ENCODE results near the gene SPEN. TPM values are rescaled to one million over a fixed set of nuclear protein-coding genes. Genes with fewer than 3 reads are reported as not detected.

Gene SPEN
- total and polyA plus RNA-seq, 2 of the 13 experiments (the other 11 are each of a cell fraction or from before 2014, with no cell fraction given): 4.8 to 14.0 TPM

DNA sequence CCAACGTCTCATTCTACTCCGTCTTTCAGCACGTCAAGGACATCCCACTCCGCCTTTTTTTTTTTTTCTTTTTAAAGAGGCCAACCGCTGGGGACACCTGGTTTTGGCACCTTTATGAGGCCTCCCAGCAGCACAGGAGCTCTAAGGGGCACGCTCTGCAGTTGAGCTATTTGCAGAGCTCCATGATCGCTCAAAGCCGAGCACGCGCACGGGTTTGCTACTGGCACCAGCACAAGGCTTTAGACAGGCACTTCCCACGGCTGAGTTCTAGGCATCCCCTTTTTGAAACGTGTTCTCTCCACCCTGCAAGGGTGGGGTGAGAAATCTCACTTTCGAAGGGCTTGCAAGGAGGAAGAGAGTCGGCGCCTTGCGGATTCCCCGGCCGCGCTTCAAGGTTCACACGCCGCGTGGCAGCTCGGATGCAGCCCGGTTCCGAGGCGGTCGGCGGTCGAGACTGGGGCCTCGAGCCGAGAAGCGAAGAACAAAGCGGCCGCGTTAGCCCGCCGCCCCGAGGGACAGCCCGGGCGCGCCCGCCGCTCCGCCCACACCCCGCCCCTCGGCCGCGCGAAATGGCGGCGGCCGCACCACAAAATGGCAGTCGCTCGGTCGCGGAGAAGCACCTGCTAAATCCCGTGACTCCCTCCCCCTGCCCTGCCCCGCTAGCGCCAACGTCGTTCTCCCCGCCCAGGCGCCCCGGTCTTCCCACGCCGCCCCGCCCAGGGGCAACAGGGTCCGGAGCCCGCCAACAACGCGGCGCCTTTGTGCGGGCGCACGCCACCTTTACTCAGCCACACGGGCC lies 12.9 kb upstream of the SPEN start (continued):
- TF ChIP-seq, protein P1, sequence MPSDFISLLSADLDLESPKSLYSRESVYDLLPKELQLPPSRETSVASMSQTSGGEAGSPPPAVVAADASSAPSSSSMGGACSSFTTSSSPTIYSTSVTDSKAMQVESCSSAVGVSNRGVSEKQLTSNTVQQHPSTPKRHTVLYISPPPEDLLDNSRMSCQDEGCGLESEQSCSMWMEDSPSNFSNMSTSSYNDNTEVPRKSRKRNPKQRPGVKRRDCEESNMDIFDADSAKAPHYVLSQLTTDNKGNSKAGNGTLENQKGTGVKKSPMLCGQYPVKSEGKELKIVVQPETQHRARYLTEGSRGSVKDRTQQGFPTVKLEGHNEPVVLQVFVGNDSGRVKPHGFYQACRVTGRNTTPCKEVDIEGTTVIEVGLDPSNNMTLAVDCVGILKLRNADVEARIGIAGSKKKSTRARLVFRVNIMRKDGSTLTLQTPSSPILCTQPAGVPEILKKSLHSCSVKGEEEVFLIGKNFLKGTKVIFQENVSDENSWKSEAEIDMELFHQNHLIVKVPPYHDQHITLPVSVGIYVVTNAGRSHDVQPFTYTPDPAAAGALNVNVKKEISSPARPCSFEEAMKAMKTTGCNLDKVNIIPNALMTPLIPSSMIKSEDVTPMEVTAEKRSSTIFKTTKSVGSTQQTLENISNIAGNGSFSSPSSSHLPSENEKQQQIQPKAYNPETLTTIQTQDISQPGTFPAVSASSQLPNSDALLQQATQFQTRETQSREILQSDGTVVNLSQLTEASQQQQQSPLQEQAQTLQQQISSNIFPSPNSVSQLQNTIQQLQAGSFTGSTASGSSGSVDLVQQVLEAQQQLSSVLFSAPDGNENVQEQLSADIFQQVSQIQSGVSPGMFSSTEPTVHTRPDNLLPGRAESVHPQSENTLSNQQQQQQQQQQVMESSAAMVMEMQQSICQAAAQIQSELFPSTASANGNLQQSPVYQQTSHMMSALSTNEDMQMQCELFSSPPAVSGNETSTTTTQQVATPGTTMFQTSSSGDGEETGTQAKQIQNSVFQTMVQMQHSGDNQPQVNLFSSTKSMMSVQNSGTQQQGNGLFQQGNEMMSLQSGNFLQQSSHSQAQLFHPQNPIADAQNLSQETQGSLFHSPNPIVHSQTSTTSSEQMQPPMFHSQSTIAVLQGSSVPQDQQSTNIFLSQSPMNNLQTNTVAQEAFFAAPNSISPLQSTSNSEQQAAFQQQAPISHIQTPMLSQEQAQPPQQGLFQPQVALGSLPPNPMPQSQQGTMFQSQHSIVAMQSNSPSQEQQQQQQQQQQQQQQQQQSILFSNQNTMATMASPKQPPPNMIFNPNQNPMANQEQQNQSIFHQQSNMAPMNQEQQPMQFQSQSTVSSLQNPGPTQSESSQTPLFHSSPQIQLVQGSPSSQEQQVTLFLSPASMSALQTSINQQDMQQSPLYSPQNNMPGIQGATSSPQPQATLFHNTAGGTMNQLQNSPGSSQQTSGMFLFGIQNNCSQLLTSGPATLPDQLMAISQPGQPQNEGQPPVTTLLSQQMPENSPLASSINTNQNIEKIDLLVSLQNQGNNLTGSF (CRISPR knock-in tag; IDR thresholded peaks at IDR 0.05): peak; percentile 64; the same call in 1 of the 2 replicates
- TF ChIP-seq, protein P2, sequence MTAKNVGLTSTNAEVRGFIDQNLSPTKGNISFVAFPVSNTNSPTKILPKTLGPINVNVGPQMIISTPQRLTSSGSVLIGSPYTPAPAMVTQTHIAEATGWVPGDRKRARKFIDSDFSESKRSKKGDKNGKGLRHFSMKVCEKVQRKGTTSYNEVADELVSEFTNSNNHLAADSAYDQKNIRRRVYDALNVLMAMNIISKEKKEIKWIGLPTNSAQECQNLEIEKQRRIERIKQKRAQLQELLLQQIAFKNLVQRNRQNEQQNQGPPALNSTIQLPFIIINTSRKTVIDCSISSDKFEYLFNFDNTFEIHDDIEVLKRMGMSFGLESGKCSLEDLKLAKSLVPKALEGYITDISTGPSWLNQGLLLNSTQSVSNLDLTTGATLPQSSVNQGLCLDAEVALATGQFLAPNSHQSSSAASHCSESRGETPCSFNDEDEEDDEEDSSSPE (CRISPR knock-in tag; IDR thresholded peaks at IDR 0.05): peak; percentile 81; the same call in 1 of the 2 replicates
- peak; percentile 93 for TF ChIP-seq ZC3H13 (CRISPR knock-in tag; IDR thresholded peaks at IDR 0.05)
- TF ChIP-seq, protein P3, sequence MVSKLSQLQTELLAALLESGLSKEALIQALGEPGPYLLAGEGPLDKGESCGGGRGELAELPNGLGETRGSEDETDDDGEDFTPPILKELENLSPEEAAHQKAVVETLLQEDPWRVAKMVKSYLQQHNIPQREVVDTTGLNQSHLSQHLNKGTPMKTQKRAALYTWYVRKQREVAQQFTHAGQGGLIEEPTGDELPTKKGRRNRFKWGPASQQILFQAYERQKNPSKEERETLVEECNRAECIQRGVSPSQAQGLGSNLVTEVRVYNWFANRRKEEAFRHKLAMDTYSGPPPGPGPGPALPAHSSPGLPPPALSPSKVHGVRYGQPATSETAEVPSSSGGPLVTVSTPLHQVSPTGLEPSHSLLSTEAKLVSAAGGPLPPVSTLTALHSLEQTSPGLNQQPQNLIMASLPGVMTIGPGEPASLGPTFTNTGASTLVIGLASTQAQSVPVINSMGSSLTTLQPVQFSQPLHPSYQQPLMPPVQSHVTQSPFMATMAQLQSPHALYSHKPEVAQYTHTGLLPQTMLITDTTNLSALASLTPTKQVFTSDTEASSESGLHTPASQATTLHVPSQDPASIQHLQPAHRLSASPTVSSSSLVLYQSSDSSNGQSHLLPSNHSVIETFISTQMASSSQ (IDR thresholded peaks at IDR 0.05; ENCODE audit: low read depth): peak; percentile 23; the same call in 1 of the 2 replicates
- TF ChIP-seq, protein P3 (CRISPR knock-in tag; IDR thresholded peaks at IDR 0.05; ENCODE audit: borderline replicate concordance): peak; percentile 63; the same call in 1 of the 2 replicates
- TF ChIP-seq KDM5B (CRISPR knock-in tag; IDR thresholded peaks at IDR 0.05; ENCODE audit: borderline replicate concordance): peak; percentile 76; the same call in 1 of the 2 replicates
- no peak for TF ChIP-seq FOXA1 (IDR thresholded peaks at IDR 0.05)
- no peak for TF ChIP-seq FOXA1 (CRISPR knock-in tag; IDR thresholded peaks at IDR 0.05)
- TF ChIP-seq ARHGAP35 (CRISPR knock-in tag; IDR thresholded peaks at IDR 0.05; ENCODE audit: borderline replicate concordance): no peak
- TF ChIP-seq HNF4G (IDR thresholded peaks at IDR 0.05; ENCODE audit: borderline replicate concordance, low read depth, low read length): peak; percentile 63; the same call in 1 of the 2 replicates
- TF ChIP-seq HNF4G (CRISPR knock-in tag; IDR thresholded peaks at IDR 0.05; ENCODE audit: borderline replicate concordance, low read depth): peak; percentile 21; the same call in 1 of the 2 replicates
- TF ChIP-seq CCAR2 (optimal IDR thresholded peaks at IDR 0.05; ENCODE audit: low read depth, low read length): no peak
- no peak; the same call in 1 of the 2 replicates for TF ChIP-seq ZMAT3 (CRISPR knock-in tag; conservative IDR thresholded peaks at IDR 0.05)
- TF ChIP-seq, protein P4, sequence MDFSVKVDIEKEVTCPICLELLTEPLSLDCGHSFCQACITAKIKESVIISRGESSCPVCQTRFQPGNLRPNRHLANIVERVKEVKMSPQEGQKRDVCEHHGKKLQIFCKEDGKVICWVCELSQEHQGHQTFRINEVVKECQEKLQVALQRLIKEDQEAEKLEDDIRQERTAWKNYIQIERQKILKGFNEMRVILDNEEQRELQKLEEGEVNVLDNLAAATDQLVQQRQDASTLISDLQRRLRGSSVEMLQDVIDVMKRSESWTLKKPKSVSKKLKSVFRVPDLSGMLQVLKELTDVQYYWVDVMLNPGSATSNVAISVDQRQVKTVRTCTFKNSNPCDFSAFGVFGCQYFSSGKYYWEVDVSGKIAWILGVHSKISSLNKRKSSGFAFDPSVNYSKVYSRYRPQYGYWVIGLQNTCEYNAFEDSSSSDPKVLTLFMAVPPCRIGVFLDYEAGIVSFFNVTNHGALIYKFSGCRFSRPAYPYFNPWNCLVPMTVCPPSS (IDR thresholded peaks at IDR 0.05): no peak
- TF ChIP-seq ZNF430 (CRISPR knock-in tag; IDR thresholded peaks at IDR 0.05): peak; percentile 60; the same call in 1 of the 2 replicates
- no peak for TF ChIP-seq HDAC6 (IDR thresholded peaks at IDR 0.05; ENCODE audit: low read depth, low read length)
- TF ChIP-seq MAFF (IDR thresholded peaks at IDR 0.05; ENCODE audit: low read depth, low read length): no peak
